ENCODE results near the gene SKAP1.

- TF ChIP-seq EZH2 (IDR thresholded peaks at IDR 0.05) (no peak), POLR2AphosphoS5 (IDR thresholded peaks at IDR 0.05; ENCODE audit: borderline replicate concordance, low read depth, low read length) (no peak), FOXP2 (optimal IDR thresholded peaks at IDR 0.05; ENCODE audit: control extremely low read depth, extremely low read length, insufficient read depth) (no peak)
Observed at GRCh38 chr17:48198950-48199541, 231.0 kb downstream of the SKAP1 start.

Measured in SK-N-MC (cell line).